HepG2 (cell line): Measurements from ENCODE around the gene PPP2R2D. TPM values are rescaled to one million over a fixed set of nuclear protein-coding genes. Genes with fewer than 3 reads are reported as not detected.

ENCODE experiments used
- BRD4 ChIP-seq: sonication (generic); formaldehyde crosslinking; IDR thresholded peaks from 2 replicates; pipeline ENCODE4 v1.4.0; 2020; ENCODE audit warnings: missing genetic modification reagents
- ELF3 ChIP-seq: IDR thresholded peaks from 2 replicates; pipeline ENCODE4 v1.6.1; 2016; ENCODE audit warnings: missing genetic modification reagents, missing compliant biosample characterization
- GATAD1 ChIP-seq: IDR thresholded peaks from 2 replicates; pipeline ENCODE4 v1.6.1; 2016; ENCODE audit warnings: missing genetic modification reagents, missing compliant biosample characterization
- HIC2 ChIP-seq: sonication (generic); formaldehyde crosslinking; IDR thresholded peaks from 2 replicates; pipeline ENCODE4 v1.9.0; 2022; ENCODE audit warnings: low read depth, missing genetic modification reagents
- IRX3 ChIP-seq: sonication (generic); formaldehyde crosslinking; IDR thresholded peaks from 2 replicates; pipeline ENCODE4 v1.8.1; 2023; ENCODE audit warnings: mild to moderate bottlenecking, low read depth, missing genetic modification reagents, borderline replicate concordance
- MAX ChIP-seq: IDR thresholded peaks from 2 replicates; pipeline ENCODE4 v1.6.1; 2012; ENCODE audit warnings: inconsistent platforms
- MED13 ChIP-seq: sonication (generic); formaldehyde crosslinking; IDR thresholded peaks from 2 replicates; pipeline ENCODE4 v1.5.0; 2020; ENCODE audit warnings: missing genetic modification reagents
- NR2F1 ChIP-seq, 2 experiments: fragments of 450-650 bp in 1 of 2; formaldehyde crosslinking in 1 of 2; IDR thresholded peaks; 2 replicates each; pipeline versions ENCODE4 v1.5.0 to v1.6.1; 2016 to 2020; ENCODE audit warnings: mild to moderate bottlenecking in 1 of 2, missing compliant biosample characterization in 1 of 2, missing genetic modification reagents in 1 of 2, moderate library complexity in 1 of 2
- NR2F6 ChIP-seq, 2 experiments: IDR thresholded peaks; 2 replicates each; pipeline ENCODE4 v1.6.1; 2016; ENCODE audit warnings: antibody characterized with exemption in 1 of 2, mild to moderate bottlenecking in 1 of 2
- POLR2A ChIP-seq, 2 experiments: IDR thresholded peaks; 2 replicates each; pipeline ENCODE4 v1.6.1; 2011; ENCODE audit warnings: low read depth in 2 of 2, low read length in 2 of 2, mild to moderate bottlenecking in 1 of 2, moderate library complexity in 1 of 2; ENCODE audit not compliant: insufficient read depth in 1 of 2
- RBFOX2 ChIP-seq: fragments of 200-400 bp; formaldehyde crosslinking; IDR thresholded peaks from 2 replicates; pipeline ENCODE4 v1.6.1; 2017; ENCODE audit warnings: low read depth, mild to moderate bottlenecking, low read length
- REL ChIP-seq: sonication (generic); formaldehyde crosslinking; conservative IDR thresholded peaks from 2 replicates; pipeline ENCODE4 v1.8.0; 2022; ENCODE audit warnings: mild to moderate bottlenecking, missing genetic modification reagents, moderate library complexity
- SPEN ChIP-seq: sonication (generic); formaldehyde crosslinking; IDR thresholded peaks from 2 replicates; pipeline ENCODE4 v1.5.1; 2020; ENCODE audit warnings: low read depth, mild to moderate bottlenecking, missing genetic modification reagents
- TFDP2 ChIP-seq: sonication (generic); formaldehyde crosslinking; IDR thresholded peaks from 2 replicates; pipeline ENCODE4 v1.4.0; 2020; ENCODE audit warnings: missing genetic modification reagents
- ZBTB7B ChIP-seq: sonication (generic); formaldehyde crosslinking; IDR thresholded peaks from 2 replicates; pipeline ENCODE4 v1.4.0; 2020; ENCODE audit warnings: missing genetic modification reagents
- ZC3H4 ChIP-seq: sonication (generic); formaldehyde crosslinking; IDR thresholded peaks from 2 replicates; pipeline ENCODE4 v1.4.0; 2020; ENCODE audit warnings: missing genetic modification reagents, borderline replicate concordance
- ZNF318 ChIP-seq: sonication (generic); formaldehyde crosslinking; IDR thresholded peaks from 2 replicates; pipeline ENCODE4 v1.4.0; 2020; ENCODE audit warnings: mild to moderate bottlenecking, missing genetic modification reagents
- ZNF441 ChIP-seq: sonication (generic); formaldehyde crosslinking; IDR thresholded peaks from 2 replicates; pipeline ENCODE4 v1.7.0; 2021; ENCODE audit warnings: missing genetic modification reagents, borderline replicate concordance
- polyA plus RNA-seq, 8 experiments: library from polyadenylated mRNA; depleted of rRNA in 3 of 8; stranded (reverse) in 7 of 8; unstranded in 1 of 8; fragments of >200 nt; fragmentation: Illumina TruSeq in 4 of 8; extraction: Trizol in 4 of 8; gene quantifications; 2 replicates each; pipeline versions ENCODE4 v1.2.1 to v1.2.3, GENCODE V29; 2011 to 2016; ENCODE audit warnings: low read depth in 4 of 8, missing spikeins in 1 of 8, mixed read lengths in 1 of 8; ENCODE audit not compliant: insufficient read depth in 1 of 8
- total RNA-seq, 5 experiments: library from RNA; depleted of rRNA; stranded (reverse); fragments of >200 nt; fragmentation: Illumina TruSeq; extraction: Trizol; gene quantifications; 2 replicates each; pipeline ENCODE4 v1.2.3, GENCODE V29; 2016; ENCODE audit warnings: low read depth in 1 of 5

Gene PPP2R2D
- total and polyA plus RNA-seq, 2 of the 13 experiments (the other 11 are each of a cell fraction or from before 2014, with no cell fraction given) = 32.7 to 33.2 TPM

- TF ChIP-seq ZNF318 (CRISPR knock-in tag) (no peak), HIC2 (CRISPR knock-in tag) (no peak), NR2F1 (CRISPR knock-in tag; IDR thresholded peaks at IDR 0.05) (peak in 1 of 2 experiments; percentile 24; a peak in 1 of 4 replicates), NR2F6 (IDR thresholded peaks at IDR 0.05) (no peak), NR2F6 (CRISPR knock-in tag; IDR thresholded peaks at IDR 0.05) (peak; percentile 41; the same call in 1 of the 2 replicates), SPEN (CRISPR knock-in tag) (peak; percentile 68), RBFOX2 (peak; percentile 67; the same call in 1 of the 2 replicates), MAX (peak; percentile 14; the same call in 1 of the 2 replicates), ZBTB7B (CRISPR knock-in tag) (0 out of 2 replicates have a peak, but pooled peaks have one; percentile 23), IRX3 (peak; percentile 29; the same call in 1 of the 2 replicates), ZNF441 (CRISPR knock-in tag) (peak; percentile 76; the same call in 1 of the 2 replicates), ELF3 (CRISPR knock-in tag) (0 out of 2 replicates have a peak, but pooled peaks have one; percentile 7), POLR2A (IDR thresholded peaks at IDR 0.05; ENCODE audit: insufficient read depth in 1 of 2, low read depth in 2 of 2, low read length in 2 of 2) (peak in 1 of 2 experiments; percentile 66; a peak in 3 of 4 replicates), ZC3H4 (CRISPR knock-in tag) (0 out of 2 replicates have a peak, but pooled peaks have one; percentile 36), TFDP2 (CRISPR knock-in tag) (0 out of 2 replicates have a peak, but pooled peaks have one; percentile 30), MED13 (CRISPR knock-in tag) (no peak), GATAD1 (CRISPR knock-in tag) (0 out of 2 replicates have a peak, but pooled peaks have one; percentile 35), BRD4 (CRISPR knock-in tag) (0 out of 2 replicates have a peak, but pooled peaks have one; percentile 9), REL (CRISPR knock-in tag) (no peak)
Observed at GRCh38 chr10:131980761-131981428, 80.1 kb downstream of the PPP2R2D start (continued).
